Measurements from ENCODE around the gene SCGN. TPM values are rescaled to one million over a fixed set of nuclear protein-coding genes. Genes with fewer than 3 reads are reported as not detected.

SCGN gene
- total and polyA plus RNA-seq, 2 of the 13 experiments (the other 11 are each of a cell fraction or from before 2014, with no cell fraction given): 2.9 to 29.0 TPM

DNA sequence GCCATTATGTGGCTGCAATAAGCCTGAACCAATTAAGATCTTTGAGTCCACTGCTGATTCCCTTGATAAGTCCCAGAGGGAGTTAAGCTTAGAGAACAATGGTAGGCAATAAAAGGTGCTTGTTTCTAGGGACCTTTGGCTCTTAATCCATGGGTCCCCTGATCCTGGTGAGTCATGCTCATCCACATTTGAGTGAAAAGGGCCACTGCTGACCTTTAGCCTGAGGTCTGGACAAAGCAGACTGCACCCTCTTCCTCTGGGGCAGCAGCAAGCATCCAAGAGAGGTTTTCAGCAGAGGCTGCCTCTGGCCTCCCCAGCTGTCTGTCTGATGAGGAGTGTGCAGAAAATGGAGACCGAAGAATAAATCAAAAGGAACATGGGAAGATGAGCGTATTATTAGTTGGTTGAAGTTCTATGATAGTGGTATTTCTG lies 16.1 kb upstream of the SCGN start (continued):
- TF ChIP-seq ZKSCAN8 (CRISPR knock-in tag; IDR thresholded peaks at IDR 0.05; ENCODE audit: borderline replicate concordance) (peak; percentile 62; the same call in 1 of the 2 replicates), ZNF3 (CRISPR knock-in tag; IDR thresholded peaks at IDR 0.05) (no peak; the same call in 1 of the 2 replicates), RORA (CRISPR knock-in tag; IDR thresholded peaks at IDR 0.05) (no peak), ZNF224 (CRISPR knock-in tag; IDR thresholded peaks at IDR 0.05) (no peak), THYN1 (CRISPR knock-in tag; IDR thresholded peaks at IDR 0.05; ENCODE audit: borderline replicate concordance, low read depth) (0 out of 2 replicates have a peak, but pooled peaks have one; percentile 62), RFX3 (CRISPR knock-in tag; IDR thresholded peaks at IDR 0.05) (no peak), ZNF441 (CRISPR knock-in tag; IDR thresholded peaks at IDR 0.05; ENCODE audit: borderline replicate concordance) (peak; percentile 53; the same call in 1 of the 2 replicates), RFXAP (CRISPR knock-in tag; IDR thresholded peaks at IDR 0.05; ENCODE audit: borderline replicate concordance) (peak; percentile 67; the same call in 1 of the 2 replicates), TEAD3 (CRISPR knock-in tag; optimal IDR thresholded peaks at IDR 0.05; ENCODE audit: borderline replicate concordance) (peak; percentile 75), ZNF776 (CRISPR knock-in tag; IDR thresholded peaks at IDR 0.05) (no peak), IKZF4 (CRISPR knock-in tag; IDR thresholded peaks at IDR 0.05; ENCODE audit: borderline replicate concordance, low read depth, not compliant biosample characterization) (no peak), SMAD3 (CRISPR knock-in tag; IDR thresholded peaks at IDR 0.05) (peak; percentile 46; the same call in 1 of the 2 replicates), SAP130 (CRISPR knock-in tag; IDR thresholded peaks at IDR 0.05; ENCODE audit: low read depth) (peak; percentile 74), NCOR1 (IDR thresholded peaks at IDR 0.05; ENCODE audit: borderline replicate concordance, low read length) (peak; percentile 96), FOXJ3 (CRISPR knock-in tag; IDR thresholded peaks at IDR 0.05; ENCODE audit: borderline replicate concordance) (0 out of 2 replicates have a peak, but pooled peaks have one; percentile 38), ZNF232 (CRISPR knock-in tag; IDR thresholded peaks at IDR 0.05; ENCODE audit: borderline replicate concordance) (peak; percentile 89)
- TF ChIP-seq, protein P1, sequence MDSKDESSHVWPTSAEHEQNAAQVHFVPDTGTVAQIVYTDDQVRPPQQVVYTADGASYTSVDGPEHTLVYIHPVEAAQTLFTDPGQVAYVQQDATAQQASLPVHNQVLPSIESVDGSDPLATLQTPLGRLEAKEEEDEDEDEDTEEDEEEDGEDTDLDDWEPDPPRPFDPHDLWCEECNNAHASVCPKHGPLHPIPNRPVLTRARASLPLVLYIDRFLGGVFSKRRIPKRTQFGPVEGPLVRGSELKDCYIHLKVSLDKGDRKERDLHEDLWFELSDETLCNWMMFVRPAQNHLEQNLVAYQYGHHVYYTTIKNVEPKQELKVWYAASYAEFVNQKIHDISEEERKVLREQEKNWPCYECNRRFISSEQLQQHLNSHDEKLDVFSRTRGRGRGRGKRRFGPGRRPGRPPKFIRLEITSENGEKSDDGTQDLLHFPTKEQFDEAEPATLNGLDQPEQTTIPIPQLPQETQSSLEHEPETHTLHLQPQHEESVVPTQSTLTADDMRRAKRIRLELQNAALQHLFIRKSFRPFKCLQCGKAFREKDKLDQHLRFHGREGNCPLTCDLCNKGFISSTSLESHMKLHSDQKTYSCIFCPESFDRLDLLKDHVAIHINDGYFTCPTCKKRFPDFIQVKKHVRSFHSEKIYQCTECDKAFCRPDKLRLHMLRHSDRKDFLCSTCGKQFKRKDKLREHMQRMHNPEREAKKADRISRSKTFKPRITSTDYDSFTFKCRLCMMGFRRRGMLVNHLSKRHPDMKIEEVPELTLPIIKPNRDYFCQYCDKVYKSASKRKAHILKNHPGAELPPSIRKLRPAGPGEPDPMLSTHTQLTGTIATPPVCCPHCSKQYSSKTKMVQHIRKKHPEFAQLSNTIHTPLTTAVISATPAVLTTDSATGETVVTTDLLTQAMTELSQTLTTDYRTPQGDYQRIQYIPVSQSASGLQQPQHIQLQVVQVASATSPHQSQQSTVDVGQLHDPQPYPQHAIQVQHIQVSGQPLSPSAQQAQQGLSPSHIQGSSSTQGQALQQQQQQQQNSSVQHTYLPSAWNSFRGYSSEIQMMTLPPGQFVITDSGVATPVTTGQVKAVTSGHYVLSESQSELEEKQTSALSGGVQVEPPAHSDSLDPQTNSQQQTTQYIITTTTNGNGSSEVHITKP (CRISPR knock-in tag; IDR thresholded peaks at IDR 0.05; ENCODE audit: low read depth): no peak
- TF ChIP-seq, protein P2, sequence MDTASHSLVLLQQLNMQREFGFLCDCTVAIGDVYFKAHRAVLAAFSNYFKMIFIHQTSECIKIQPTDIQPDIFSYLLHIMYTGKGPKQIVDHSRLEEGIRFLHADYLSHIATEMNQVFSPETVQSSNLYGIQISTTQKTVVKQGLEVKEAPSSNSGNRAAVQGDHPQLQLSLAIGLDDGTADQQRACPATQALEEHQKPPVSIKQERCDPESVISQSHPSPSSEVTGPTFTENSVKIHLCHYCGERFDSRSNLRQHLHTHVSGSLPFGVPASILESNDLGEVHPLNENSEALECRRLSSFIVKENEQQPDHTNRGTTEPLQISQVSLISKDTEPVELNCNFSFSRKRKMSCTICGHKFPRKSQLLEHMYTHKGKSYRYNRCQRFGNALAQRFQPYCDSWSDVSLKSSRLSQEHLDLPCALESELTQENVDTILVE (CRISPR knock-in tag; IDR thresholded peaks at IDR 0.05): no peak
- TF ChIP-seq, protein P3, sequence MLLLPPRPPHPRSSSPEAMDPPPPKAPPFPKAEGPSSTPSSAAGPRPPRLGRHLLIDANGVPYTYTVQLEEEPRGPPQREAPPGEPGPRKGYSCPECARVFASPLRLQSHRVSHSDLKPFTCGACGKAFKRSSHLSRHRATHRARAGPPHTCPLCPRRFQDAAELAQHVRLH (CRISPR knock-in tag; IDR thresholded peaks at IDR 0.05; ENCODE audit: borderline replicate concordance, low read depth): peak; percentile 47; the same call in 1 of the 2 replicates
- TF ChIP-seq, protein P4, sequence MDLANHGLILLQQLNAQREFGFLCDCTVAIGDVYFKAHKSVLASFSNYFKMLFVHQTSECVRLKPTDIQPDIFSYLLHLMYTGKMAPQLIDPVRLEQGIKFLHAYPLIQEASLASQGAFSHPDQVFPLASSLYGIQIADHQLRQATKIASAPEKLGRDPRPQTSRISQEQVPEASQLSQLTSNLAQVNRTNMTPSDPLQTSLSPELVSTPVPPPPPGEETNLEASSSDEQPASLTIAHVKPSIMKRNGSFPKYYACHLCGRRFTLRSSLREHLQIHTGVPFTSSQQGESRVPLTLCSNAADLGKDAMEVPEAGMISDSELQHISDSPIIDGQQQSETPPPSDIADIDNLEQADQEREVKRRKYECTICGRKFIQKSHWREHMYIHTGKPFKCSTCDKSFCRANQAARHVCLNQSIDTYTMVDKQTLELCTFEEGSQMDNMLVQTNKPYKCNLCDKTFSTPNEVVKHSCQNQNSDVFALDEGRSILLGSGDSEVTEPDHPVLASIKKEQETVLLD (CRISPR knock-in tag; IDR thresholded peaks at IDR 0.05; ENCODE audit: low read depth): no peak
